Liver (tissue), 9 donors: ENCODE data around the gene MSI1. TPM values are rescaled to one million over a fixed set of nuclear protein-coding genes. Genes with fewer than 3 reads are reported as not detected.

Experiments
- DNase-seq: peaks from one replicate; pipeline ENCODE4 v3.0.0-alpha.2; 2017; ENCODE audit warnings: low spot score
- H3K27ac ChIP-seq, 2 donors: one replicate each; pipeline ENCODE4 v1.7.0; 2013; ENCODE audit warnings: inconsistent platforms in 2 of 2, low read length in 2 of 2, control low read depth in 1 of 2, low read depth in 1 of 2, mild to moderate bottlenecking in 1 of 2
- H3K27me3 ChIP-seq, 4 donors: one replicate each; pipeline versions ENCODE4 v1.6.1 to v1.7.0; 2013; ENCODE audit warnings: low read length in 3 of 4, inconsistent platforms in 1 of 4, mild to moderate bottlenecking in 1 of 4, moderate library complexity in 1 of 4; ENCODE audit not compliant: control insufficient read depth in 4 of 4, insufficient read depth in 4 of 4
- H3K36me3 ChIP-seq, 4 donors: one replicate each; pipeline versions ENCODE4 v1.6.1 to v1.7.0; 2013; ENCODE audit warnings: low read length in 3 of 4, mild to moderate bottlenecking in 3 of 4, low read depth in 1 of 4, moderate library complexity in 1 of 4; ENCODE audit not compliant: control insufficient read depth in 4 of 4, insufficient read depth in 3 of 4
- H3K4me1 ChIP-seq, 4 donors: one replicate each; pipeline versions ENCODE4 v1.6.1 to v1.7.0; 2013; ENCODE audit warnings: low read length in 3 of 4, mild to moderate bottlenecking in 3 of 4, moderate library complexity in 1 of 4; ENCODE audit not compliant: control insufficient read depth in 4 of 4, insufficient read depth in 4 of 4
- H3K4me3 ChIP-seq, 3 donors: one replicate each; pipeline versions ENCODE4 v1.6.1 to v1.7.0; 2013; ENCODE audit warnings: low read length in 3 of 3, control low read depth in 1 of 3, low read depth in 1 of 3, mild to moderate bottlenecking in 1 of 3
- H3K9ac ChIP-seq, 2 donors: one replicate each; pipeline ENCODE4 v1.7.0; 2013; ENCODE audit warnings: low read length in 2 of 2, mild to moderate bottlenecking in 2 of 2, moderate library complexity in 2 of 2, control low read depth in 1 of 2, low read depth in 1 of 2
- H3K9me3 ChIP-seq, 4 donors: one replicate each; pipeline versions ENCODE4 v1.6.1 to v1.7.0; 2013; ENCODE audit warnings: low read length in 3 of 4; ENCODE audit not compliant: control insufficient read depth in 4 of 4
- ATF3 ChIP-seq: IDR thresholded peaks from 2 replicates; pipeline ENCODE4 v1.6.1; 2016; ENCODE audit warnings: antibody characterized with exemption
- EGR1 ChIP-seq, 2 donors: IDR thresholded peaks; 2 replicates each; pipeline ENCODE4 v1.6.1; 2016 to 2018; ENCODE audit warnings: antibody characterized with exemption in 2 of 2, low read depth in 2 of 2
- FOXA1 ChIP-seq: IDR thresholded peaks from 2 replicates; pipeline ENCODE4 v1.6.1; 2016; ENCODE audit warnings: antibody characterized with exemption
- FOXA2 ChIP-seq: IDR thresholded peaks from 2 replicates; pipeline ENCODE4 v1.6.1; 2016; ENCODE audit warnings: antibody characterized with exemption
- GABPA ChIP-seq, 2 donors: IDR thresholded peaks in 1 of 2; conservative IDR thresholded peaks in 1 of 2; 2 replicates each; pipeline ENCODE4 v1.6.1; 2016; ENCODE audit warnings: antibody characterized with exemption in 2 of 2, mild to moderate bottlenecking in 1 of 2, moderate library complexity in 1 of 2
- HNF4A ChIP-seq, 2 donors: conservative IDR thresholded peaks; 2 replicates each; pipeline ENCODE4 v1.6.1; 2016; ENCODE audit warnings: antibody characterized with exemption in 2 of 2, mild to moderate bottlenecking in 2 of 2
- HNF4G ChIP-seq: IDR thresholded peaks from 2 replicates; pipeline ENCODE4 v1.6.1; 2016; ENCODE audit warnings: antibody characterized with exemption
- JUND ChIP-seq, 2 donors: IDR thresholded peaks; 2 replicates each; pipeline ENCODE4 v1.6.1; 2016; ENCODE audit warnings: antibody characterized with exemption in 2 of 2
- MAX ChIP-seq: IDR thresholded peaks from 2 replicates; pipeline ENCODE4 v1.6.1; 2016; ENCODE audit warnings: antibody characterized with exemption
- NR2F2 ChIP-seq: IDR thresholded peaks from 2 replicates; pipeline ENCODE4 v1.6.1; 2016; ENCODE audit warnings: antibody characterized with exemption
- RAD21 ChIP-seq, 2 donors: IDR thresholded peaks; 2 replicates each; pipeline ENCODE4 v1.6.1; 2016; ENCODE audit warnings: antibody characterized with exemption in 2 of 2, mild to moderate bottlenecking in 2 of 2
- REST ChIP-seq: IDR thresholded peaks from 2 replicates; pipeline ENCODE4 v1.6.1; 2016; ENCODE audit warnings: antibody characterized with exemption, mild to moderate bottlenecking
- RXRA ChIP-seq, 2 donors: IDR thresholded peaks; 2 replicates each; pipeline ENCODE4 v1.6.1; 2017 to 2018; ENCODE audit warnings: antibody characterized with exemption in 2 of 2, mild to moderate bottlenecking in 1 of 2
- SP1 ChIP-seq: IDR thresholded peaks from 2 replicates; pipeline ENCODE4 v1.6.1; 2018; ENCODE audit warnings: antibody characterized with exemption, mild to moderate bottlenecking
- TAF1 ChIP-seq: conservative IDR thresholded peaks from 2 replicates; pipeline ENCODE4 v1.6.1; 2016; ENCODE audit warnings: antibody characterized with exemption, mild to moderate bottlenecking
- YY1 ChIP-seq: IDR thresholded peaks from 2 replicates; pipeline ENCODE4 v1.6.1; 2016; ENCODE audit warnings: antibody characterized with exemption, mild to moderate bottlenecking
- WGBS: extraction: QIAGEN DNeasy Blood & Tissue Kit; methylation state at CpG from one replicate; pipeline ENCODE4 v1.1.7; 2013; 5-methylcytosine and 5-hydroxymethylcytosine counted together
- polyA plus RNA-seq, 2 donors: library from polyadenylated mRNA; stranded (reverse) in 1 of 2; unstranded in 1 of 2; fragments of 200-250 nt in 1 of 2; fragments of >200 nt in 1 of 2; fragmentation: Nextera tagmentation in 1 of 2; extraction: Ambion mirVana in 1 of 2; gene quantifications; one replicate each; pipeline versions ENCODE4 v1.2.1 to v1.2.3, GENCODE V29; 2013 to 2015
- total RNA-seq, 2 donors: library from RNA; depleted of rRNA; stranded (reverse); fragments of >200 nt; gene quantifications; one replicate each; pipeline ENCODE4 v1.2.3, GENCODE V29; 2014
- TF ChIP-seq, protein P1 (sequence below): IDR thresholded peaks from 2 replicates; pipeline ENCODE4 v1.6.1; 2016; ENCODE audit warnings: antibody characterized with exemption
- TF ChIP-seq, protein P2 (sequence below): fragments of 150-350 bp; IDR thresholded peaks from 2 replicates; pipeline ENCODE4 v1.5.1; 2017; ENCODE audit warnings: improper control_type of control experiment, low read depth, low read length; ENCODE audit not compliant: missing input control
- donor health status: healthy.
- donor health status: healthy.
- donor health status: healthy.
- donor health status: healthy.
- donor health status: healthy.

MSI1 gene
- total and polyA plus RNA-seq, 4 donors, result 0.13 to 1.2 TPM; not detected in 2

DNA sequence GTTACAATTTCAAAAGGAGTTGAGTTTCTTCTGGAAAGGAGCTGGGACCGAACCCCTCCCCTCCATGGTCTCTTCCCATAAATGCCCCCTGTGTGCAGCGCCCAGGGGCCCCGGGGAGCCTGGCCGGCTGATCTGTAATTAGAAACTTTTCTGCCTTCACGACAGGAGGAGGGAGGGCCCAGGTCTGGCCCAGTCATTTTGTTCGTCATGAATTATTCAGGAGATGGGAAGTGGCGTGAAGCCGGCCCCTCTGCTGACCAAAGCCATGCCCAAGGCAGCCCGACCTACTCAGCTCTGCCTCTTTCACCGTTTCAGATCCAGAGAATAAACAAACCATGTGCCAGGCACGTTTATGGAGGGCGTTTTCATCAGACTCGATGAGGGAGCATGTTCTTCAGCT is 33.3 kb upstream of the MSI1 start:
- 58% methylated on average over 13 of the region's 13 CpGs for WGBS
- DNase-seq, result no peak
- H3K4me1 ChIP-seq, result peaks cover 0 to 11% (median 5%) of the 10 kb centered on the region in 4 donors
- H3K9me3 ChIP-seq, result no peaks in the 10 kb centered on the region
- no peak for TF ChIP-seq RAD21 (IDR thresholded peaks at IDR 0.05)
- no peak for TF ChIP-seq FOXA2
- TF ChIP-seq NR2F2, result no peak
- no peak for TF ChIP-seq JUND (IDR thresholded peaks at IDR 0.05)
- TF ChIP-seq, protein P1, sequence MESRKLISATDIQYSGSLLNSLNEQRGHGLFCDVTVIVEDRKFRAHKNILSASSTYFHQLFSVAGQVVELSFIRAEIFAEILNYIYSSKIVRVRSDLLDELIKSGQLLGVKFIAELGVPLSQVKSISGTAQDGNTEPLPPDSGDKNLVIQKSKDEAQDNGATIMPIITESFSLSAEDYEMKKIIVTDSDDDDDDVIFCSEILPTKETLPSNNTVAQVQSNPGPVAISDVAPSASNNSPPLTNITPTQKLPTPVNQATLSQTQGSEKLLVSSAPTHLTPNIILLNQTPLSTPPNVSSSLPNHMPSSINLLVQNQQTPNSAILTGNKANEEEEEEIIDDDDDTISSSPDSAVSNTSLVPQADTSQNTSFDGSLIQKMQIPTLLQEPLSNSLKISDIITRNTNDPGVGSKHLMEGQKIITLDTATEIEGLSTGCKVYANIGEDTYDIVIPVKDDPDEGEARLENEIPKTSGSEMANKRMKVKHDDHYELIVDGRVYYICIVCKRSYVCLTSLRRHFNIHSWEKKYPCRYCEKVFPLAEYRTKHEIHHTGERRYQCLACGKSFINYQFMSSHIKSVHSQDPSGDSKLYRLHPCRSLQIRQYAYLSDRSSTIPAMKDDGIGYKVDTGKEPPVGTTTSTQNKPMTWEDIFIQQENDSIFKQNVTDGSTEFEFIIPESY, result no peak
- no peak for TF ChIP-seq REST
- TF ChIP-seq HNF4A (conservative IDR thresholded peaks at IDR 0.05), result no peak
- TF ChIP-seq ATF3, result no peak
- no peak for TF ChIP-seq EGR1 (IDR thresholded peaks at IDR 0.05; ENCODE audit: low read depth in 2 of 2)
- TF ChIP-seq YY1, result no peak
- no peak for TF ChIP-seq RXRA (IDR thresholded peaks at IDR 0.05)
- TF ChIP-seq, protein P2, sequence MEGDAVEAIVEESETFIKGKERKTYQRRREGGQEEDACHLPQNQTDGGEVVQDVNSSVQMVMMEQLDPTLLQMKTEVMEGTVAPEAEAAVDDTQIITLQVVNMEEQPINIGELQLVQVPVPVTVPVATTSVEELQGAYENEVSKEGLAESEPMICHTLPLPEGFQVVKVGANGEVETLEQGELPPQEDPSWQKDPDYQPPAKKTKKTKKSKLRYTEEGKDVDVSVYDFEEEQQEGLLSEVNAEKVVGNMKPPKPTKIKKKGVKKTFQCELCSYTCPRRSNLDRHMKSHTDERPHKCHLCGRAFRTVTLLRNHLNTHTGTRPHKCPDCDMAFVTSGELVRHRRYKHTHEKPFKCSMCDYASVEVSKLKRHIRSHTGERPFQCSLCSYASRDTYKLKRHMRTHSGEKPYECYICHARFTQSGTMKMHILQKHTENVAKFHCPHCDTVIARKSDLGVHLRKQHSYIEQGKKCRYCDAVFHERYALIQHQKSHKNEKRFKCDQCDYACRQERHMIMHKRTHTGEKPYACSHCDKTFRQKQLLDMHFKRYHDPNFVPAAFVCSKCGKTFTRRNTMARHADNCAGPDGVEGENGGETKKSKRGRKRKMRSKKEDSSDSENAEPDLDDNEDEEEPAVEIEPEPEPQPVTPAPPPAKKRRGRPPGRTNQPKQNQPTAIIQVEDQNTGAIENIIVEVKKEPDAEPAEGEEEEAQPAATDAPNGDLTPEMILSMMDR, result no peak
- no peak for TF ChIP-seq FOXA1
- TF ChIP-seq SP1, result no peak
- TF ChIP-seq GABPA (IDR thresholded peaks at IDR 0.05 in 1 of 2, conservative IDR thresholded peaks at IDR 0.05 in 1 of 2), result no peak
- TF ChIP-seq TAF1, result no peak
- TF ChIP-seq HNF4G, result no peak
- TF ChIP-seq MAX, result no peak
- H3K4me3 ChIP-seq, result no peak overlapping the region
- no peaks in the 10 kb centered on the region for H3K36me3 ChIP-seq
- H3K27ac ChIP-seq, result no peak overlapping the region
- H3K9ac ChIP-seq, result no peak overlapping the region
- no peaks in the 10 kb centered on the region for H3K27me3 ChIP-seq
